NCI-H774 (cell line): ENCODE results near the gene PANK2.
"Not testable (repeated sequence)": the region's sequence is repeated elsewhere in the genome, so short reads cannot be mapped to it uniquely, and the experiment has no call there.

Source experiments
- DNase-seq: peaks from one replicate; lab custom pipeline; 2025; lab: John Stamatoyannopoulos, UW

PANK2 gene

DNA sequence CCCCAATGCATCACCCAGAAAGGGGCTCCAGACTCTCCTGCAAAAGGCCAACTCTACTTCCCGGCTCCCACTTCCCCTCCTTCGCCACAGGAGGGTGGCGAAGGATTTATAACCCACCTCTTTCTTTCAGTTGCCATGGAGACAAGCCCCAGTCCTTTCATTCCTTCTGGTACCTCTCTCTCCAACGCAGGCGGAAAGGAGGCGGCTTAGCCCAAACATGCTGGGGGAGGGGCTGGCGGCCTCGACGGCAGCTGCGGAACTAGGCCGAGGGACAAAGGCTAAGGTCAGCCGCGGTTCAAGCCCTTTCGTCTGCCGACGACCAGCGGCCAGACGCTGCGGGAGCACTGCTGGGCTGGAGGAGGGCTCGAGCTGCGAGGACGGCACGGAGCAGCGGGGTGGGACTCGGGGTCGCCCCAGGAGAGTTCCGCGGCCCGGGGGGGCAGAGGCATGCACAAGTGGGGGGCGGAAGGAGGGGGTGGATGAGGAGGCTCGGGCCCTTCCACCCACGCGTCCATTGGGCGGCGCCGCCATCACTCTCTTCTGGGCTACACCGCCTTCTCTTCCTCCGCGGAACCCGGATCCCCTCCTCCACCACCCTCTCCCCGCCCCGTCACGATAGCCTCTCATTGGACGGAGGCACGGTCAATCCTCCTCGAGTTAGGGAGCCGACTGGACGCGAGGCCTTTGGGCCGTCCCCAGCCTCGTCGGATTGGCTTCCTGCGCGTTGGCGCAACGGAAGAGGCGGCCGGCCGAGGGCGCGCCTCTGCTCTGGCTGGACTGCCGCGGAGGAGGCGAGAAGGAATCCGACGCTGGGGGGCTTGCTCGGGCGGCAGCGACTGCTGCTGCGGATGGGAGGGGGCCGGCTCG lies at the start of gene PANK2:
Gene PANK2, plus strand, starts transcription at position 766 of the 867 bp plus-strand sequence.
- peak; percentile 99 for DNase-seq

DNA sequence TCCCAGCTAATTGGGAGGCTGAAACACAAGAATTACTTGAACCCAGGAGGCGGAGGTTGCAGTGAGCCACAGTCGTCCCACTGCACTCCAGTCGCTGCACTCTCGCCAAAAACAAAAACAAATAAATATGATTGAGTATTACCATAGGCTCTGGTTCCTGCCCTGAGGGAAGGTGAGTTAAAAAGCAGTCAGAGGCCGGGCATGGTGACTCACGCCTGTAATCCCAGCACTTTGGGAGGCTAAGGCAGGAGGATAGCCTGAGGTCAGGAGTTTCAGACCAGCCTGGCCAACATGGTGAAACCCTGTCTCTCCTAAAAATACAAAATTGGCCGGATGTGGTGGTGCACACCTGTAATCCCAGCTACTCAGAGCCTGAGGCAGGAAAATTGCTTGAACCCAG lies 49.0 kb upstream of the PANK2 start:
- DNase-seq: not testable (repeated sequence)

DNA sequence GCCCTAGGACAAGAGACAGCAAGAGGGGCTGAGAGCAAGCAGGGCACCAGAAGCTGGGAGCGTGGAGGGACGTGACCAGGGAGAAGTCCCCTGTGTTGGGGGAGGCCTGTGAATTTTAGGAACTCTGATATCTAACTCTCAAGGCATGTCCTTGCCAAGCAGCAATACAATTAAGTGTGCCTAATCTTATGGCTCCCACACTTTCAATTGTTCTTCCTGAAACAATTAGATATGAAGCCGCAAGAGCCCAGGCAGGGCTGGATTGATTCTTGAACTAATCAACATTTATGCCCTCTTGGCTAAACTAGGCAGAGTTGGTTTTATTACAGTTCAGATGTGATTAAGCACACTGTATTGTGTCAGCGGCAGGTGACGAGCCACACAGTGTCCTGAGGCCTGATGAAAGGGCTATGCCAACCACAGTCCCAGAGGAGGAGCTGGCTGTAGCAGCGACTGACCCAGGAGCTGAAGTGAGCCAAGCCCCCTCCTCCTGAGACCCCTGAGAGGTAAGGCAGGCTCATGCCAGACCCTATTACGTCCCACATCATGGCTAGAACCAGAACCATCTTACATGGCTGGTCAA lies 46.7 kb upstream of the PANK2 start:
- DNase-seq: no peak

DNA sequence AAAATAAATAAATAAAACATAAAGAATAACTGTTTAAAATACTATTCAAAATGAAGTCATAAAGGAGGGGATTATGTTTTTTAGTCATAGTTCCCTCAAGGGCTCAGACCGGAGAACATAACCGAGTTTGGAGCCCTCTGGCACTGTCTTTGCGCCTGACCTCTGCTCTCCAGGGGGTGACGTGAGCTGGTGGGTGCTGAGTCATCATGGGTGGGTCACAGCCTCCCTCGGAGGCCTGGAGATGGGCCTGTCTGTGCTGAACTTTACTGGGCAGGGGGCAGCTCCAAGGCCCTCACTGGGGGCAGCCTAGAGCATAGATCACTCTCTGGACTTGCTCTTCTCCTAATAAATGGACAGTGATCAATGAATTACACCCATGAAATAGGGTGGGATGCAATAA lies 45.7 kb upstream of the PANK2 start:
- DNase-seq: no peak

DNA sequence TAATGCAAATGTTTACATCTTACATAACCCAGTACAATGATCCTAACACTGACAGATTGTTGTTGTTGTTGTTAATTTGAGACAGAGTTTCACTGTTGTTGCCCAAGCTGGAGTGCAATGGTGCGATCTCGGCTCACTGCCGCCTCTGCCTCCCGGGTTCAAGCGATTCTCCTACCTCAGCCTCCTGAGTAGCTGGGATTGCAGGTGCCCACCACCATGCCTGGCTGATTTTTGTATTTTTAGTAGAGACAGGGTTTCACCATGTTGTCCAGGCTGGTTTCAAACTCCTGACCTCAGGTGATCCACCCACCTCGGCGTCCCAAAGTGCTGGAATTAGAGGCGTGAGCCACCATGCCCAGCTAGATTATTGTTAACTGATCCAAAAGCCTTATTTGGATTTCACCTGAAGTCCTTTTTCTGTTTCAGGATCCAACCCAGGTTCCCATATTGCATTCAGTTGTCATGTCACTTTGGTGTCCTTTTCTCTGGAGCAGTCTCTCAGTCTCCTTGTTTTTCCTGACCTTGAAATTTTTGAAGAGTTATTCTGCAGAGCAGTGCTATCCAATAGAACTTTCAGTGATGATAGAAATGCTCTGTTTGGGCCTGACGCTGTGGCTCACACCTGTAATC lies 45.1 kb upstream of the PANK2 start:
- DNase-seq: not testable (repeated sequence)

DNA sequence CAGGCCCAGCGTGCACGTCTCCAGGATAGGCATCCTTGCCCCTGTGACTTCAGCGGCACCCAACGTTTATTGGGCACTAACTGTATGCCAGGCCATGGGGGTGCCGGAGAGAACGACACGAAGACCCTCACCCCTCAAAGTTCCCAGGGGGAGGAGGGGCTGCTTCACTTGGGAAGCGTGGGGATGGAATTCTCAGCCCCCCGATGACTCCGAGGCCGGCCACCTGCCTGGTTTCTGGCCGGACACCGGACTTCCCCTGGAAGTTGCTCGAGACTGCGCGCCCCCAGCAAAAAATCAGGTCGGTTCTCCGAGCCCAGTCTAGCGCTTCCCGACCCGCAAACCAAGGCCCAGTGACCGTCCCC lies 42.8 kb upstream of the PANK2 start:
- no peak for DNase-seq

DNA sequence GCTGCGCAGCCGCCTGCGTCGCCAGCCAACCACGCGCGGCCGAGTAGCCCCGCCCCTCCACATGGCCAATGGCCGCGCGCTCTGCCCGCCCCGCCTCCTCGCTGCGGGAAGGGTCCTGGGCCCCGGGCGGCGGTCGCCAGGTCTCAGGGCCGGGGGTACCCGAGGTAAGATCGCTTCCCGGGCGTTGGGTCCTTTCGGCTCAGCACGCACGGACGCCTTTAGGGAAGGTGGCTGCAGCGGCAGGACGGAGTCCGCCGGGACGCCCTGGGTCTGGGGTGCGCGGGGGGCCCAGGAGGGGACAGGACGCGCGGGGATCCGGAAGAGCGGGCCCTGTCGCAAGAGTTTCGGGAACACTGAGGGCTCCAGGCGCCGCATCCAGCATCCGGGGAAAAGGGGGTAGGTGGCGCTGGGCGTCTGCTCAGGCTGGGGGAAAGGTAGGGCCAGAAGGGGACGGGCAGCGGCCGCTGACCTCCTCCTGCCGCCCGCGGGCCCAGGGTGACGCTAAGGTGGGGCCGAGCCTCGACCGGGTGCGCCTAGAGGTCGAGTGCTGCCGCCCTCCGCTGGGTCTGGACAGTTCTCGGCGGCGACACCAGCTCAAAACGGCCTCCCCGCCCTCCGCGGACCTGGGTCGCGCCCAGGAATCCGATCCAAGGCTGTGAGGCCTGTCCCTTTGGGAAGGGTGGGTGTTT lies 42.3 kb upstream of the PANK2 start, which contains the start of gene MAVS:
Gene MAVS, plus strand, starts transcription at position 95 of the 689 bp plus-strand sequence. CDS start 7,791 bp downstream, outside the sequence.
- DNase-seq: peak; percentile 83

DNA sequence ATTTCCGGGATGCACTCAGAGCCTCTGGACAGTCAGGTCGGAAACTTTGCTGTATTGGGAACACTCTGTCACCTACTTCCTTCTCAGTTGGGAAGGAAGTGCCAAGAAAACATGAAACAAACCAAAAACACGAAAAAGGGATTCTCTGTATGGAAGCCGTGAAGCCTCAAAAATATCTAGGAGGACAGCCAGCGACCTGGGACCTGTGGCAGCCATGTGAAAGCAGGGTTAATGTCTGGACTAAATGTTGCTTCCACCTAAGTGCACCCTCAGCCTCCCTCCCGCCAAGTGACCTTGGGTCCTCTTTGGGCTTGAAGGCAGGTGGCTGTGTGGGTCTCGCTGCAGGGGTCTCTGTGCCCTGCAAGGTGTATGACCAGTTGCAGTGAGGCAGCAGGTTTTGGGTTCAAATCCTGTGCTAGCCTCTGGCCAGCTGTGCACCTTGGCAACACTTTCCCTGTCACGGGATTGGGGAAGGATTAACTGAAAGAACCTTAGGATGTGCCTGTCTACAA lies 41.7 kb upstream of the PANK2 start:
- DNase-seq: no peak

DNA sequence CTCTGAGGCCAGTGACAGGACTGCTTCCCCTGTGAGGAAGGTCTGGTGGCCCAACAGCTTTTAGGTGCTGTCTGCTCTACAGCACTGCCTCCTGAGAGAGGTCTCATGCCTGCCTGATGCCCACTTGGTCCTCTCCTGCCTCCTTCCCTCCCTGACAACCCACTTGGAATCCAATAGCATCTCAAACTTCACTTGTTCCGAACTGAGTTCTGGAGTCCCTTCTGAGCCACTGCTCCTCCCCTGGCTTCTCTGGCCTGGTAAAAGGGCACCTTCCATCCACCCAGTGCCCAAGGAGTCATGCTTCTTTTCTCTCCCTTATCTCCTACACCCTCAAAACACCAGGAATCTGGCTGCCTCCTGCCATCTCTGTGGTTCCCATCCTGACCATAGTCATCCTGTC lies 40.6 kb upstream of the PANK2 start:
- no peak for DNase-seq

DNA sequence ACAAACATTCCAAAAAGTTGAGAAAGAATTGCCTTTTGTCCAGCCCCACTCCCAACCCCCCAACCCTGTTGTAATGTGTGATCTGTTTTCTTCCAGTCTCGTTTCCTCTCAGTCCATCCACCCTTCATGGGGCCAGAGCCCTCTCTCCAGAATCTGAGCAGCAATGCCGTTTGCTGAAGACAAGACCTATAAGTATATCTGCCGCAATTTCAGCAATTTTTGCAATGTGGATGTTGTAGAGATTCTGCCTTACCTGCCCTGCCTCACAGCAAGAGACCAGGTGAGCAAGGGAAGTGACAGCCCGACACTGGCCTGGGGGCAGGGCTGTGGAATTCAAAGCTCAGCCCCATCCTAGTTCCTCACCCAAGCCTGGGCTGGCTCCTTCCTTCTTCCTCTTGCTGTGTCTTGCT lies 34.7 kb upstream of the PANK2 start:
- no peak for DNase-seq

DNA sequence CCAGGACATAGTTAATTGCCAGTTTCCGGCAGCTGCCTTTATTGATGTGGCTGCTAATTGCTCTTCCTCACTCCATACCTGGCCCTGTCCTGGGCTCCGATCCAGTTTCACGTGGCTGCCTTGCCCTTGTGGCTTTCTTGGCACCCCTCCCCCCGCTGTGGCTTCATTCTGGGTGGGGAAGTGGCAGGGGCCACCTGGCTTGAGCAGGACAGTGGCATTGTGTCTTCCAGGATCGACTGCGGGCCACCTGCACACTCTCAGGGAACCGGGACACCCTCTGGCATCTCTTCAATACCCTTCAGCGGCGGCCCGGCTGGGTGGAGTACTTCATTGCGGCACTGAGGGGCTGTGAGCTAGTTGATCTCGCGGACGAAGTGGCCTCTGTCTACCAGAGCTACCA lies 31.8 kb upstream of the PANK2 start:
- peak; percentile 71 for DNase-seq

DNA sequence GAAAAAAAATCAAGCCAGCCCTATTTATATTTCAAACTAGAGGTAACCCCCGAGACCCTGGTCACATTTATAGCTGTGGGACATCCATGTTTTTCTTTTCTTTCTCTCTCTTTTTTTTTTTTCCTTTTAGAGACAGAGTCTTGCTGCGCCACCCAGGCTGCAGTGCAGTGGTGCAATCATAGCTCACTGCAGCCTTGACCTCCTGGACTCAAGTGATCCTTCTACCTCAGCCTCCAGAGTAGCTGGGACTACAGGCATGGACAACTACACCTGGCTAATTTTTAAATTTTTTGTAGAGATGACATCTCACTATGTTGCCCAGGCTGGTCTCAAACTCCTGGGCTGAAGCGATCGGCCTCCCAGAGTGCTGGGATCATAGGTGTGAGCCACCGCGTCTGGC lies 30.5 kb upstream of the PANK2 start:
- no peak for DNase-seq

DNA sequence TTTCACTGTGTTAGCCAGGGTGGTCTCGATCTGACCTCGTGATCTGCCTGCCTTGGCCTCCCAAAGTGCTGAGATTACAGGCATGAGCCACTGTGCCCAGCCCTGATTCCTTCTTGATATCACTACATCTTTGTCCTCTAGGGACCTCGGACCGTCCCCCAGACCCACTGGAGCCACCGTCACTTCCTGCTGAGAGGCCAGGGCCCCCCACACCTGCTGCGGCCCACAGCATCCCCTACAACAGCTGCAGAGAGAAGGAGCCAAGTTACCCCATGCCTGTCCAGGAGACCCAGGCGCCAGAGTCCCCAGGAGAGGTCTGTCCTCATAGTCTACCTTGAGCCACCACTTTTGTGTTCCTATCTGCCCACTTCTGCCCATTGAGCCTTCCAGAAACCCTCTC lies 28.0 kb upstream of the PANK2 start:
- DNase-seq: no peak

DNA sequence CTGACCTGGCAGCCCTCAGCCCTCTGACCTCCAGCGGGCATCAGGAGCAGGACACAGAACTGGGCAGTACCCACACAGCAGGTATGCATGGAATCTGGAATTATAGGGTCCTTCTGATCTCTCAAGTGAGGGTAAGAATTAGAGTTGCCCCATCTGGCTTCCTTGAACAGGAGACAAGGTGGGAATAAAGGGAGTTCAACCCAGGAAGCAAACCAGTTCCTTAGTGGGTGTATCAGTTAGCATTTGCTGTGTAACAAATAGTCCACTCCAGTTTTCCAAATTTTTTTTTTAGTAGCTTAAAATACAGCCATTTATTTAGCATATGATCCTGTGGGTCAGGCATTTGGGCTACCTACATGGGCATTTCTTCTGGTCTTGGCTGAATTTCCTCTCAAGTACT lies 26.9 kb upstream of the PANK2 start:
- no peak for DNase-seq

DNA sequence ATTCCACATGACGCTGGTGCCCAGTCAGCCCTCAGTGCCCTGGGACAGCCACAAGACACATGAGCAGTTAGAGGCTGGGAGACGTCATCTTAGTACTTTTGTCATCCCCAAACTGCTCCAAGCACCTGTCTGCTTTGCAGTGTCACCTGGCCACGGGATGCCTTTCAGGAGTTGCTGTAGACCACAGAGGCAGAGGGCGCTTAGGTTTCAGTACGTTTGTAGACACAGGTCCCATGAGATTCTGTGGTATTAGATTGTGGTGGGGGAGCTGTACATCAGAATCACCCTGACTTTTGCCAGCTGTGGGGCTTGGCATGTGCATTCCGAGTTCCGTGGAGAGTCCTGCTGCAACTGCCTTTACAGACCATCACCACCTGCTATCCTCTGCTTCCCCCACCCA lies 25.9 kb upstream of the PANK2 start:
- no peak for DNase-seq

DNA sequence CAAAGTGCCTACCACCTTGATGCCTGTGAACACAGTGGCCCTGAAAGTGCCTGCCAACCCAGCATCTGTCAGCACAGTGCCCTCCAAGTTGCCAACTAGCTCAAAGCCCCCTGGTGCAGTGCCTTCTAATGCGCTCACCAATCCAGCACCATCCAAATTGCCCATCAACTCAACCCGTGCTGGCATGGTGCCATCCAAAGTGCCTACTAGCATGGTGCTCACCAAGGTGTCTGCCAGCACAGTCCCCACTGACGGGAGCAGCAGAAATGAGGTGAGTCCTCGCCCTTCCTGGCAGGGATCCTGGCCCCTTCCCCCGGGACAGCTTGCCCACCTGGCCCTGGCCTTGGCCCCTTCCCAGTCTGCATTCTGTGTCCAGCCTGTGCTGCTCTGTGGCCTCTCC lies 24.7 kb upstream of the PANK2 start:
- no peak for DNase-seq

DNA sequence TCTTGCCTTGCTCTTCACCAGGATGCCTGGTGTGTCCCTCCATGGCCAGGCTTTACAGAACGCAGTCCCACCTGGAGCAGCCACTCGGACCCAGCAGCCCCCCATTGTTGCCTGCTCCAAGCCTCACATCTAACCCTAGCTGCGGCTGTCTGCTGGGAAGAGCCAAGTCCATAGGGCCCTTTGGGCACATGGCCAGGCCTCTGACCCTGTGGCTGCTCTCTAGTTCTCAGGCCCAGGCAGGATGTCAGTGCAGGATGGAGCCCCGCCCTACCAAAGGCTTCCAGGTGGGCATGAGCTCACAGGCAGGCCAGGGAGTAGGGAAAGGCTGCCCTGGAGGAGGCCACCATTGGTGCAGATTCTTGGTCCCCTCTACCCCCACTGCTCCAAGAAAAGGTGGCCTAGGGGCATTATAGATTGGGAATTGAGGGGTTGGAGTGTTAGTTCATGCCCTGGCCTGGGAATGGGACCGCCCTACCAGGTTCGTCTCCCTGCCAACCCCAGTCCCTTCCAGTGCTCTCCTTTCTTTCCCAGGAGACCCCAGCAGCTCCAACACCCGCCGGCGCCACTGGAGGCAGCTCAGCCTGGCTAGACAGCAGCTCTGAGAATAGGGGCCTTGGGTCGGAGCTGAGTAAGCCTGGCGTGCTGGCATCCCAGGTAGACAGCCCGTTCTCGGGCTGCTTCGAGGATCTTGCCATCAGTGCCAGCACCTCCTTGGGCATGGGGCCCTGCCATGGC lies 23.9 kb upstream of the PANK2 start:
- no peak for DNase-seq

DNA sequence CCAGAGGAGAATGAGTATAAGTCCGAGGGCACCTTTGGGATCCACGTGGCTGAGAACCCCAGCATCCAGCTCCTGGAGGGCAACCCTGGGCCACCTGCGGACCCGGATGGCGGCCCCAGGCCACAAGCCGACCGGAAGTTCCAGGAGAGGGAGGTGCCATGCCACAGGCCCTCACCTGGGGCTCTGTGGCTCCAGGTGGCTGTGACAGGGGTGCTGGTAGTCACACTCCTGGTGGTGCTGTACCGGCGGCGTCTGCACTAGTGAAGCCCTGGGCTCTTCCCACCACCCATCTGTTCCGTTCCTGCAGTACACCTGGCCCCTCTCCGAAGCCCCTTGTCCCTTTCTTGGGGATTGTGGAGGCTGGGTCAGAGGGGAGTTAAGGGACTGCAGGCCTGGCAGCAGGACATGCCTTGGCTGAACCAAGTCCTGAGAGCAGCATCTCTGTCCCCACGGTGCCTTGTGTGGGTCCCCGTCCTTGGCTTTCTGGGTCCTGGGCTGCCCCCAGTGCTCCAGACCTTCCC lies 23.2 kb upstream of the PANK2 start:
- no peak for DNase-seq

DNA sequence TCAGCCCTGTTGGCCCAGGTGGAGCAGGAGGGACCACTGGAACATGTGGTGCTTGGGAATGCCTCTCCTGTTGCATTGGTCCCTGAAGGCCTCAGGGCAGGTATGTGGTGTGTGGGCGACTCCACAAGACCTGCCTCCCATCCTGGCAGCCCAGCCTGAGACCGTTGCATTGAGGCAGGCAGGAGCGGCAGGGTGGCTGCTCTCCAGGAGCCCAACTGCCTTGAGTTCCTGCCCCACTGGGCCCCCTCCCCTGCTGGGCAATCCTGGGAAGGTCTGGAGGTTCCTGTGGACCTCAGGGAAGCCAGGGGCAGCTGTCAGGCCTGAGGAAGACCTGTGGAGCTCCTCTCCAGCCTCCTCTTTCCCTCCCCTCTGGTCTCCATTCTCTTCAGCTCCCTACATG lies 22.7 kb upstream of the PANK2 start:
- no peak for DNase-seq

DNA sequence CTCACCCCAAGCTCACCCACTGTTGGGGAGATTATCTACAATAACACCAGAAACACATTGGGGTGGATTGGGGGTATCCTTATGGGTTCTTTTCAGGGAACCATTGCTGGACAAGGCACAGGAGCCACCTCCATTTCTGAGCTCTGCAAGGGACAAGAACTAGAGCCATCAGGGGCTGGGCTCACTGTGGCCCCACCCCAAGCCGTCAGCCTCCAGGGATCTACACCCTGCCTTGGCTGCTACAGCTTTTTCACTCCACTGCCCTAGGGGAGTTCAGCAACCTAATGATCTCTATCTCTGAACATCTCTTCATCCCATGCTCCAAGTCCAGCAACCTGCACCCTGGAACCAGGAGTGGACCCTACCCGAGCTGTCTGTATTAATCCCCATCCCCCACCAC lies 21.4 kb upstream of the PANK2 start:
- no peak for DNase-seq

DNA sequence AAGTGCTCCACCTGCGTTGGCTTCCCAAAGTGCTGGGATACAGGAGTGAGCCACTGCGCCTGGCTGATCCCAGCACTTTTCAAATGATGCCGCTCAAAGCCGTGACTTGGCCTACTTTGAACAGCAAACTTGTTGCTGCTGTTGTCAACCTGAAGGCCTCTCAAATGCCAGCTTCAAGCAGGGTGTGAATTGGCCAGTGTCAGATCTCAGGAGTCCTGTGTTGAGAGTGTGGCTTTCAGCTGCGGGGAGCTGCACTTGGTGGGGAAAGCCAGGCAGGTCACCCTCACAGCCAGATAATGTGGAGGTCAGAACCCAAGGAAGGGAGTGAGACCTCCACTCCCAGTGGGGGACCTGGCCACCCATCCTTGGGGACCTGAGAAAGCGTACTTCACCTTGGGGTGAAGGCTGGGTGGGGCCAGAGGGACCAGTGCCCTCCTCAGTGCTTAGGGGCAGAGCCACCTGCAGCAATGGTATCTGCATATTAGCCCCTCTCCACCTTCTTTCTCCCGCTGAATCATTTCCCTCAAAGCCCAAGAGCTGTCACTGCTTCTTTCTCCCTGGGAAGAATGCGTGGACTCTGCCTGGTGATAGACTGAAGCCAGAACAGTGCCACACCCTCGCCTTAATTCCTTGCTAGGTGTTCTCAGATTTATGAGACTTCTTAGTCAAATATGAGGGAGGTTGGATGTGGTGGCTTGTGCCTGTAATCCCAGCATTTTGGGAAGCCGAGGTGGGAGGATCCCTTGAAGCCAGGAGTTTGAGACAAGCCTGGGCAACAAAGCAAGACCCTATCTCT lies 19.1 kb upstream of the PANK2 start:
- DNase-seq: no peak
